ENCODE data around the gene PI16. TPM values are rescaled to one million over a fixed set of nuclear protein-coding genes. Genes with fewer than 3 reads are reported as not detected.

Gene PI16, protein sequence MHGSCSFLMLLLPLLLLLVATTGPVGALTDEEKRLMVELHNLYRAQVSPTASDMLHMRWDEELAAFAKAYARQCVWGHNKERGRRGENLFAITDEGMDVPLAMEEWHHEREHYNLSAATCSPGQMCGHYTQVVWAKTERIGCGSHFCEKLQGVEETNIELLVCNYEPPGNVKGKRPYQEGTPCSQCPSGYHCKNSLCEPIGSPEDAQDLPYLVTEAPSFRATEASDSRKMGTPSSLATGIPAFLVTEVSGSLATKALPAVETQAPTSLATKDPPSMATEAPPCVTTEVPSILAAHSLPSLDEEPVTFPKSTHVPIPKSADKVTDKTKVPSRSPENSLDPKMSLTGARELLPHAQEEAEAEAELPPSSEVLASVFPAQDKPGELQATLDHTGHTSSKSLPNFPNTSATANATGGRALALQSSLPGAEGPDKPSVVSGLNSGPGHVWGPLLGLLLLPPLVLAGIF
- not detected in 5 replicates for total RNA-seq (2022; extraction: Qiagen RNA extraction; ENCODE audit: low read depth)

DNA sequence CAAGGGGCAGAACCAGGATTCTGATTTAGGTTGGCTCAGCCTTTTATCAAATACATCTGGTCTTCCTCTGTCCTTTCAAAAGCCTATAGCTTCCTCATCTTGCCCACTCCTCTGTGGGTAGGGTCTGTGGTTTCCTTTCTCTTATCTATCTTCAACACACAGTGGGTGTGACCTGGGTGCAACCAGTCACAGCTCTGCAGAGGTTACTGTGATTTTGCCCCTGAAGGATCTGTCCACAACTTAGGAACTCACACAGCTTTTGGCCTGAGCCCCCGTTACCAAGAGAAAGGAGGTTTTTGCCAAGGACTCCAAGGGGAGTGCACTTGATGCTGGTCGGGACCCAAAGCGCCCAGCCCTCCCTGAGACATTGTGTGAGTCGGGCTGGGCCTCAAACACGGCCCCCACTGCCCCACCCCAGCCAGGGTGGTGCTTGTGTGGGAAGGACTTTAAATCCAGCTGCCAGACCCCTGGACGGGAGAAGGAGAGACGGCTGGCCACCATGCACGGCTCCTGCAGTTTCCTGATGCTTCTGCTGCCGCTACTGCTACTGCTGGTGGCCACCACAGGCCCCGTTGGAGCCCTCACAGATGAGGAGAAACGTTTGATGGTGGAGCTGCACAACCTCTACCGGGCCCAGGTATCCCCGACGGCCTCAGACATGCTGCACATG lies at the start of gene PI16:
Gene PI16 (plus strand): TSS at position 477 of the 670 bp plus-strand sequence. CDS start 23 bp downstream, at position 500.

DNA sequence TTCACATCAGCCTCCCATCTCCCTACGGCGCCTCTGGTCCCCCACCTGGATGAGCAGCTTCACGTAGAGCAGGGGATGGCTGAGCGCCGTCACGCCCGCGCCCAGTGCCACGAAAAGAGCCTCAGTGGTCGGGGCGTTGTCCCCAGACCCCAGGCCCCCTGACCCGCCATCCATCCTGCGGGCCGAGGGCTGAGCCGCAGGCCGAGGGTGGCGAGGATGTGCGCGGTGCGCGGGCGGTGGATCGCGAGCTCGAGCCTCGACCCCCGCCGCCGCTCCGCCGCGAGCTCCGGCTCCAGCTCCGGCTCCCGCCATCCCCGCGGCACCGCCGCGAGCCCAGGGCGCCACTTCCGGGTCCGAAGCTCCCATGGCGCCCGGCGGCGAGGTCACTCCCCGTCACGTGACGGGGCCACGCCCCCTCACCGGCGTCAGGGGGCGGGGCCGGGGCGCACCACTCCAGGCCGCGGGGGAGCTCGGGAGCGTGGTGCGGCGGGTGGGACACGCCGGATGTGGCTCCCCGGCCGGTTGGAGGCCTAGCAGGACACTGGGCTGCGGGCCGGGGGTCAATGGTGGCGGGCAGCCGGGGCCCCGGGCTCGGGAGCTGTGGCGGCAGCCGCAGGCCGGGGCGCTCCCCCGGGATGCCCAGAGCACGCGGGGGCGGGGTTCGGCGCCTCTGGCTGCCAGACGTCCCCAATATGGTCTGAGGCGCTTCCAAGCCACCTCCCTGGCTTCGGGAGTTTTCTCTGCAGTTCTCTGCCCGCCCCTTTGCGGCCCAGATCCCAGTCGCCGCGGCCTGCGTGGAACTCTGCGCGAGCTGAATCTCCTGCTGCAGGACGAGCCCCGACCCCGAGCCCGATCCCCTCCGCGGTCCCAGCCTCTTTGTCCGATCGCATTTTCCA lies 31.5 kb downstream of the PI16 start, which contains the start of gene MTCH1:
Gene MTCH1 (minus strand): TSS at position 389 of the 896 bp plus-strand sequence. CDS start 23 bp downstream, at position 366.

DNA sequence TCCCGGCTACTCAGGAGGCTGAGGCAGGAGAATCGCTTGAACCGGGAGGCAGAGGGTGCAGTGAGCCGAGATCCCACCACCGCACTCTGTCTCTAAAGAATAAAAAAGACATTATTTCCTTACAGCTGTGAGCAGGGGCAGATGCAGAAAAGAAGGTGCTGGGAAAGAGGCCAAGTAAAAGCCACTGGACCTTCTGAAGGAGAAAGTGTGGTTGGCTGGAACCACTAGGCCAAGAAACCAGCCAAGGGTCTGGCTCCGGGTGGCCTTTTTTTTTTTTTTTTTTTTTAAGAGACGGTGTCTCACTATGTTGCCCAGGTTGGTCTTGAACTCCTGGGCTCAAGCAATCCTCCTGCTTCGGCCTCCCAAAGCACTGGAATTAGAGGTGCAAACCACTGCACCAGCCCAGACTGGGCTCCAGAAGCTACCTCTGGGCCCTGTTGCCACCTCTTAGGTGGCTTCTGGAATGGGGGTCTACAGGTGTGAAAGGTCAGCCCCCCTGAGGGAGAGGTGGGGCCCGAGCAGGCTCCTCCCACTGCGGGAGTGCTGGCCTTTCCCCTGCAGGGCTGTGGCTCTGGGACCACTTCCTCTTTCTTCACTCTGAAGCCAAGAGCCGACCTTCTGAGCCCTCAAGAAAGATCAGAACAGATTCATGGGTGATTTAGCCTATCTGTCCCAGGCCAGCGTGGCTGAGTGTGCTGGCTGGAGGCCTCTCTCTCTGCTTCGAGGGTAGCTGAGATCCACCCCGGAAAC lies 50.7 kb downstream of the PI16 start, which contains the start of gene FGD2:
Gene FGD2 (plus strand): TSS at position 595 of the 750 bp plus-strand sequence. CDS start 163 bp downstream, outside the sequence.

Other genes with a start within 250 kb of the PI16 start
- 0.06 to 0.15 TPM (median 0.11 TPM) in 5 replicates for gene CPNE5, start 115.3 kb upstream of the PI16 start, total RNA-seq (2022; extraction: Qiagen RNA extraction; ENCODE audit: low read depth)
- 44.9 to 48.6 TPM (median 45.8 TPM) in 5 replicates for gene PPIL1, start 79.9 kb upstream of the PI16 start, total RNA-seq (2022; extraction: Qiagen RNA extraction; ENCODE audit: low read depth)
- 15.5 to 20.5 TPM (median 18.5 TPM) in 5 replicates for gene C6orf89, start 68.8 kb upstream of the PI16 start, total RNA-seq (2022; extraction: Qiagen RNA extraction; ENCODE audit: low read depth)
- 123 to 139 TPM (median 132 TPM) in 5 replicates for gene MTCH1, start 31.5 kb downstream of the PI16 start, total RNA-seq (2022; extraction: Qiagen RNA extraction; ENCODE audit: low read depth)
- gene FGD2, start 50.9 kb downstream of the PI16 start, total RNA-seq (2022; extraction: Qiagen RNA extraction; ENCODE audit: low read depth) = not detected in 5 replicates
- 13.8 to 23.7 TPM (median 22.9 TPM) in 5 replicates for gene PIM1, start 215.4 kb downstream of the PI16 start, total RNA-seq (2022; extraction: Qiagen RNA extraction; ENCODE audit: low read depth)